Keratinocyte (primary cell): ENCODE data around the gene POLE. TPM values are rescaled to one million over a fixed set of nuclear protein-coding genes. Genes with fewer than 3 reads are reported as not detected.

Experiments
- DNase-seq: peaks from one replicate; pipeline ENCODE4 v3.0.0-alpha.2; 2011; ENCODE audit warnings: low read depth, missing footprints, low spot score
- FAIRE-seq: peaks from 2 replicates; lab custom pipeline; 2011; peaks lifted over from hg19 to GRCh38; lab: Jason Lieb, UNC
- H2AFZ ChIP-seq: 2 replicates; pipeline ENCODE4 v1.6.0; 2012; ENCODE audit warnings: low read length, control low read depth, inconsistent platforms; ENCODE audit not compliant: control insufficient read depth
- H3K27ac ChIP-seq: 2 replicates; pipeline ENCODE4 v1.5.1; 2011; ENCODE audit warnings: low read length; ENCODE audit not compliant: control insufficient read depth, insufficient read depth
- H3K27me3 ChIP-seq: 3 replicates; pipeline ENCODE4 v1.6.0; 2011; ENCODE audit warnings: low read length; ENCODE audit not compliant: control insufficient read depth, insufficient read depth; ENCODE audit errors: extremely low read depth
- H3K36me3 ChIP-seq, 2 experiments: 2 replicates in 1 of 2; 3 replicates in 1 of 2; pipeline ENCODE4 v1.5.1; 2011; ENCODE audit warnings: low read length in 2 of 2, mild to moderate bottlenecking in 1 of 2; ENCODE audit not compliant: control insufficient read depth in 2 of 2, insufficient read depth in 2 of 2; ENCODE audit errors: extremely low read depth in 1 of 2
- H3K4me1 ChIP-seq: 3 replicates; pipeline ENCODE4 v1.5.1; 2011; ENCODE audit warnings: low read length; ENCODE audit not compliant: control insufficient read depth, insufficient read depth; ENCODE audit errors: extremely low read depth
- H3K4me2 ChIP-seq: 3 replicates; pipeline ENCODE4 v1.6.0; 2011; ENCODE audit warnings: low read depth, low read length; ENCODE audit not compliant: control insufficient read depth, insufficient read depth; ENCODE audit errors: extremely low read depth
- H3K4me3 ChIP-seq, 3 experiments: fragments of 200-600 bp in 1 of 3; sonication (generic) in 1 of 3; 2 replicates in 2 of 3; 3 replicates in 1 of 3; pipeline ENCODE4 v1.5.1; 2011 to 2016; ENCODE audit warnings: low read length in 3 of 3, mild to moderate bottlenecking in 3 of 3, control low read depth in 2 of 3, inconsistent platforms in 1 of 3, low read depth in 1 of 3, mixed read lengths in 1 of 3, mixed run types in 1 of 3, moderate library complexity in 1 of 3; ENCODE audit not compliant: control insufficient read depth in 2 of 3, insufficient read depth in 2 of 3; ENCODE audit errors: extremely low read depth in 1 of 3
- H3K79me2 ChIP-seq: 2 replicates; pipeline ENCODE4 v1.6.0; 2012; ENCODE audit warnings: low read length; ENCODE audit not compliant: control insufficient read depth, insufficient read depth
- H3K9ac ChIP-seq: 3 replicates; pipeline ENCODE4 v1.6.0; 2011; ENCODE audit warnings: low read length; ENCODE audit not compliant: control insufficient read depth, insufficient read depth; ENCODE audit errors: extremely low read depth
- H3K9me1 ChIP-seq: 3 replicates; pipeline ENCODE4 v1.6.0; 2011; ENCODE audit warnings: low read length; ENCODE audit not compliant: control insufficient read depth, insufficient read depth; ENCODE audit errors: extremely low read depth
- H3K9me3 ChIP-seq: 2 replicates; pipeline ENCODE4 v1.5.1; 2012; ENCODE audit warnings: low read depth, low read length; ENCODE audit not compliant: control insufficient read depth
- H4K20me1 ChIP-seq: 3 replicates; pipeline ENCODE4 v1.6.0; 2011; ENCODE audit warnings: low read length; ENCODE audit not compliant: control insufficient read depth, insufficient read depth; ENCODE audit errors: extremely low read depth
- CTCF ChIP-seq, 3 experiments: IDR thresholded peaks in 1 of 3; conservative IDR thresholded peaks in 1 of 3; optimal IDR thresholded peaks in 1 of 3; 2 replicates in 2 of 3; 3 replicates in 1 of 3; pipeline versions ENCODE3 to v1.5.1; 2011; ENCODE audit warnings: low read length in 3 of 3, mild to moderate bottlenecking in 3 of 3, moderate library complexity in 2 of 3, control low read depth in 1 of 3, inconsistent platforms in 1 of 3; ENCODE audit not compliant: insufficient read depth in 2 of 3; ENCODE audit errors: extremely low read depth in 1 of 3
- EZH2 ChIP-seq: IDR thresholded peaks from one replicate; pipeline ENCODE4 v1.6.1; 2012; ENCODE audit warnings: inconsistent platforms, mild to moderate bottlenecking, low read length, moderate library complexity
- dilution Hi-C: fragments of 300-500 bp; cut with MboI; formaldehyde crosslinking; loops from one replicate; pipeline ENCODE4 v1.7.0; 2020; ENCODE audit warnings: low sequenced_read_pairs; ENCODE audit not compliant: extremely low pct_ligation_motif_present
- polyA plus RNA-seq, 5 experiments: library from polyadenylated mRNA; depleted of rRNA in 3 of 5; stranded (reverse) in 3 of 5; stranded (forward) in 1 of 5; unstranded in 1 of 5; fragments of >200 nt; gene quantifications; 1 replicate in 1 of 5; 2 replicates in 3 of 5; 3 replicates in 1 of 5; pipeline versions ENCODE4 v1.2.1 to v1.2.3, GENCODE V29; 2011 to 2012; ENCODE audit warnings: missing spikeins in 2 of 5, low read depth in 1 of 5, low replicate concordance in 1 of 5

The POLE gene
- polyA plus RNA-seq, 1 donor (not counting 4 experiments of a cell fraction or from before 2014, with no cell fraction given), result 14.8 TPM

- H4K20me1 ChIP-seq, result peaks cover 2% of the 10 kb centered on the region
- FAIRE-seq, result no peak
- no peaks in the 10 kb centered on the region for H3K9me1 ChIP-seq
- H3K9me3 ChIP-seq, result no peaks in the 10 kb centered on the region
- H2AFZ ChIP-seq, result no peak overlapping the region
- no peak overlapping the region for H3K4me2 ChIP-seq
- H3K4me1 ChIP-seq, result no peaks in the 10 kb centered on the region
- H3K9ac ChIP-seq, result no peak overlapping the region
- H3K27me3 ChIP-seq, result no peaks in the 10 kb centered on the region
- H3K36me3 ChIP-seq, result peaks cover 13 to 40% of the 10 kb centered on the region in 2 experiments
- no peak overlapping the region for H3K27ac ChIP-seq
- H3K4me3 ChIP-seq, result no peak overlapping the region
- DNase-seq, result no peak
- H3K79me2 ChIP-seq, result no peaks in the 10 kb centered on the region
- dilution Hi-C loops, result no loop called here
- TF ChIP-seq CTCF (optimal IDR thresholded peaks at IDR 0.05 in 1 of 3, IDR thresholded peaks at IDR 0.05 in 1 of 3, conservative IDR thresholded peaks at IDR 0.05 in 1 of 3; ENCODE audit: extremely low read depth in 1 of 3, insufficient read depth in 2 of 3, low read length in 3 of 3), result no peak
- TF ChIP-seq EZH2, result no peak
Measured at GRCh38 chr12:132632521-132633228, 54.5 kb downstream of the POLE start.

- no peaks in the 10 kb centered on the region for H3K79me2 ChIP-seq
- FAIRE-seq (no peak), DNase-seq (no peak)
- H2AFZ ChIP-seq, result no peak overlapping the region
- no peaks in the 10 kb centered on the region for H3K4me1 ChIP-seq
- H3K27ac ChIP-seq, result no peak overlapping the region
- no peaks in the 10 kb centered on the region for H3K9me3 ChIP-seq
- no peak for TF ChIP-seq CTCF (optimal IDR thresholded peaks at IDR 0.05 in 1 of 3, IDR thresholded peaks at IDR 0.05 in 1 of 3, conservative IDR thresholded peaks at IDR 0.05 in 1 of 3; ENCODE audit: extremely low read depth in 1 of 3, insufficient read depth in 2 of 3, low read length in 3 of 3)
- no peak for TF ChIP-seq EZH2
- no peaks in the 10 kb centered on the region for H3K27me3 ChIP-seq
- peaks cover 10 to 30% of the 10 kb centered on the region in 2 experiments for H3K36me3 ChIP-seq
- no peaks in the 10 kb centered on the region for H4K20me1 ChIP-seq
- H3K4me3 ChIP-seq, result no peak overlapping the region
- no peaks in the 10 kb centered on the region for H3K9me1 ChIP-seq
- no peak overlapping the region for H3K9ac ChIP-seq
- no peak overlapping the region for H3K4me2 ChIP-seq
- dilution Hi-C loops, result no loop called here
Measured at GRCh38 chr12:132631666-132632065, 55.5 kb downstream of the POLE start.
